Putamen (tissue), 1 donor: ENCODE data around the gene BBX.
"Not testable (repeated sequence)": the region's sequence is repeated elsewhere in the genome, so short reads cannot be mapped to it uniquely, and the experiment has no call there.

Experiments
- DNase-seq: peaks from one replicate; pipeline ENCODE4 v3.0.0-alpha.2; 2016; ENCODE audit warnings: low spot score

Gene BBX

GRCh38 chr3:107542665-107543064, 19.9 kb downstream of the BBX start:
- DNase-seq: no peak

- peak; percentile 58 for DNase-seq
Measured at GRCh38 chr3:107543666-107544065, 20.9 kb downstream of the BBX start.

GRCh38 chr3:107545680-107546120, 22.9 kb downstream of the BBX start:
- no peak for DNase-seq

- DNase-seq: no peak
Measured at GRCh38 chr3:107548601-107549000, 25.8 kb downstream of the BBX start.

- DNase-seq: no peak
Measured at GRCh38 chr3:107555359-107555758, 32.6 kb downstream of the BBX start.

- DNase-seq: no peak
Measured at GRCh38 chr3:107557743-107558142, 35.0 kb downstream of the BBX start.

GRCh38 chr3:107560166-107560565, 37.4 kb downstream of the BBX start:
- no peak for DNase-seq

- DNase-seq: no peak
Measured at GRCh38 chr3:107561980-107562379, 39.2 kb downstream of the BBX start.

GRCh38 chr3:107562969-107563529, 40.3 kb downstream of the BBX start:
- no peak for DNase-seq

GRCh38 chr3:107565244-107565643, 42.5 kb downstream of the BBX start:
- DNase-seq: not testable (repeated sequence)

- not testable (repeated sequence) for DNase-seq
Measured at GRCh38 chr3:107571089-107571488, 48.3 kb downstream of the BBX start.

GRCh38 chr3:107571492-107571891, 48.7 kb downstream of the BBX start:
- DNase-seq: not testable (repeated sequence)

GRCh38 chr3:107574650-107575049, 51.9 kb downstream of the BBX start:
- DNase-seq: peak; percentile 38

- no peak for DNase-seq
Measured at GRCh38 chr3:107578091-107578490, 55.3 kb downstream of the BBX start.

- no peak for DNase-seq
Measured at GRCh38 chr3:107578523-107578922, 55.8 kb downstream of the BBX start.

GRCh38 chr3:107579371-107579770, 56.6 kb downstream of the BBX start:
- no peak for DNase-seq

- DNase-seq: no peak
Measured at GRCh38 chr3:107581230-107581629, 58.5 kb downstream of the BBX start.

GRCh38 chr3:107588217-107588616, 65.5 kb downstream of the BBX start:
- no peak for DNase-seq

GRCh38 chr3:107589454-107589853, 66.7 kb downstream of the BBX start:
- DNase-seq: no peak

GRCh38 chr3:107590786-107591185, 68.0 kb downstream of the BBX start:
- DNase-seq: no peak

- no peak for DNase-seq
Measured at GRCh38 chr3:107592073-107592472, 69.3 kb downstream of the BBX start.

GRCh38 chr3:107594870-107595269, 72.1 kb downstream of the BBX start:
- DNase-seq: no peak

GRCh38 chr3:107596639-107597038, 73.9 kb downstream of the BBX start:
- no peak for DNase-seq

GRCh38 chr3:107598926-107599771, 76.4 kb downstream of the BBX start:
- peak; percentile 55 for DNase-seq
